ENCODE results near the gene CLCN3. TPM values are rescaled to one million over a fixed set of nuclear protein-coding genes. Genes with fewer than 3 reads are reported as not detected.
A peak's percentile ranks its signal among the peaks of the same experiment; 100 is the strongest.

Gene CLCN3
- total and polyA plus RNA-seq, 9 of the 15 experiments (the other 6 are each of a cell fraction or from before 2014, with no cell fraction given), result 12.7 to 60.6 (median 38.5) TPM

DNA sequence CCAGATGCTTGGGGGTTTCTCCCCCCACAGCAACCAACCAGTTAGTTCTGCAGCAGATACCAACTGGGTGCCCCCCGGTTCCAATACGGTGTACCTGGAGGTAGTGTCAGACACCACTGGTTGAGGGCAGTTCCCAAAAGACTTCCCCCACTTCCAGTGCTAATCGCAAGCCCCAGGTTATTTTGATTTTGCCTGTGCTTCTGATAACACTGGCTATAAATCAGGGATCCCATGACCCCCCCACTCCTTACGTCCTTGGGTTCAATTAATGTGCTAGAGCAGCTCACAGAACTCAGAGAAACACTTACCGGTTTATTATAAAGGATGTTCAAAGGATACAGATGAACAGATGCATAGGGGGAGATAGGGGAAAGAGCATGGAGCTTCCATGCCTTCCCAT is 5.5 kb downstream of the CLCN3 start (continued):
- no peak for TF ChIP-seq BHLHE40 (IDR thresholded peaks at IDR 0.05; ENCODE audit: low read length)

DNA sequence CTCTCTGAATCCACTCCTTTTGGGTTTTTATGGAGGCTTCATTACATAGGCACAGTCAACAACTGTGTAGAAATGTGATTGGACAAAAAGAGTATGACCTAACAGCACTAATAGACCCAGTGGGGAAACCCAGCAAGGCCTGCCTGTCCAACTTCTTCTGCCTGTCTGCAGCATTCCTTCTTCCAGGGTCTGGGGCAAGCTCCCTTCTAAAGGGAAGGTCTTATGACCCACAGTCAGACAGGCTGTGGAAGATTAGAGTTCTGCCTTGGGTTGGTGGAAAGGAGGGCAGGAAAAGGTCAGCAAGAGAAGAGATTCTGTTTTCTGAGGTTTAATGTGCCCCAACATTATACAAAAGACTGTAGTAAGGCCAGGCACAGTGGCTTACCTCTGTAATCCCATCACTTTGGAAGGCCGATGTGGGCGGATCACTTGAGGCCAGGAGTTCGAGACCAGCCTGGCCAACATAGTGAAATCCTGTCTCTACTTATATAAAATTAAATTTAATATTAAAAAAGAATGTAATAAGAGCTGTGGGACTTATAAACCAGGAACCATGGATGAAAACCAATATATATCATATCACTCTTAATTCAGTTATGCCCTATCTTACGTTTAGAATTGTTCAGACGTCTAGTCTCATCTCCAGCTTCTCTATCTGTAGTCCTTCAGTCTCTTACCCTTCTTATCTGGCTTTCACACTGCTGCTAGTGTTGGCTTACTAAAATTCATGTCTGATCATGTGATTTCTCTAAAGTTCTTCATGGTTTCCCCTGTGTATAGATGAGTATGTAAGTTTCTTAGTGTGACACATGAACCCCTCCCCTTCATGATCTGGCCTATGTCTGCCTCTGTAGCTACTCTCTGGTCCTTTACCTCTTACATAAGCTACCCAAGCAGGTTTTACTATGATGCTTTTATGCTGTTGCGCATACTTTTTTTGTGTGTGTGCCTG is 6.2 kb downstream of the CLCN3 start:
- Histone ChIP-seq H2AFZ (ENCODE audit: low read depth, low read length) (no peak overlapping the region), H3K27me3 (ENCODE audit: control insufficient read depth in 2 of 2, insufficient read depth in 2 of 2, low read length in 2 of 2) (no peaks in the 10 kb centered on the region), H3K4me3 (no peak overlapping the region), H3K79me2 (ENCODE audit: control insufficient read depth, insufficient read depth, low read length) (peaks cover 91% of the 10 kb centered on the region), H3K9me3 (replicated peaks; ENCODE audit: control insufficient read depth, insufficient read depth, low read depth, low read length) (no peaks in the 10 kb centered on the region), H4K20me1 (replicated peaks; ENCODE audit: control insufficient read depth, insufficient read depth, low read length) (0 out of 2 replicates have a peak, but pooled peaks cover 7% of the 10 kb centered on the region), H3K9ac (ENCODE audit: insufficient read depth in 1 of 2, low read depth in 2 of 2, low read length in 2 of 2) (peak overlapping the region in 1 of 2 experiments; percentile 36; a peak in 2 of 4 replicates), H3K9me1 (ENCODE audit: control insufficient read depth, insufficient read depth, low read length) (no peaks in the 10 kb centered on the region), H3K27ac (ENCODE audit: extremely low read depth, low read depth, low read length) (peak overlapping the region; percentile 66), H3K4me1 (replicated peaks in 1 of 2; ENCODE audit: control insufficient read depth in 2 of 2, insufficient read depth in 2 of 2, low read length in 2 of 2) (peaks cover 13 to 40% of the 10 kb centered on the region in 2 experiments), H3K36me3 (ENCODE audit: control insufficient read depth, insufficient read depth, low read length) (peaks cover 2% of the 10 kb centered on the region; the same call in 1 of the 3 replicates), H3K4me2 (ENCODE audit: insufficient read depth, low read length) (peak overlapping the region; percentile 61)
- peak; percentile 89 for ATAC-seq
- peak; percentile 88 for FAIRE-seq
- 13% methylated on average over 6 of the region's 6 CpGs for WGBS (ENCODE audit: insufficient coverage, low coverage, missing lambda C conversion rate)
- intact Hi-C loops (cut with micrococcal nuclease) (loop anchor here (1.0 kb wide), 1 partner anchor 34 kb away; no protein-coding TSS in a partner anchor), in situ Hi-C loops (cut with MboI) (no loop called here)
- no TSS peak for BruUV-seq (replicated peaks)
- DNase-seq (ENCODE audit: extremely low read depth in 1 of 4, low spot score in 3 of 4), result peak; percentile 59 to 86 (median 71)
- ChIA-PET POLR2A (interaction anchor here (0.7 to 4.9 kb wide), 12 partner anchors 8 to 43 kb away, joined by 3 to 51 read pairs (median 4); partner anchors contain the start of gene NEK1), CTCF (ENCODE audit: low intra/inter-chr PET ratio) (no interaction called here)
- TF ChIP-seq, protein P1, sequence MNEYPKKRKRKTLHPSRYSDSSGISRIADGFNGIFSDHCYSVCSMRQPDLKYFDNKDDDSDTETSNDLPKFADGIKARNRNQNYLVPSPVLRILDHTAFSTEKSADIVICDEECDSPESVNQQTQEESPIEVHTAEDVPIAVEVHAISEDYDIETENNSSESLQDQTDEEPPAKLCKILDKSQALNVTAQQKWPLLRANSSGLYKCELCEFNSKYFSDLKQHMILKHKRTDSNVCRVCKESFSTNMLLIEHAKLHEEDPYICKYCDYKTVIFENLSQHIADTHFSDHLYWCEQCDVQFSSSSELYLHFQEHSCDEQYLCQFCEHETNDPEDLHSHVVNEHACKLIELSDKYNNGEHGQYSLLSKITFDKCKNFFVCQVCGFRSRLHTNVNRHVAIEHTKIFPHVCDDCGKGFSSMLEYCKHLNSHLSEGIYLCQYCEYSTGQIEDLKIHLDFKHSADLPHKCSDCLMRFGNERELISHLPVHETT (CRISPR knock-in tag; conservative IDR thresholded peaks at IDR 0.05 in 1 of 2, IDR thresholded peaks at IDR 0.05 in 1 of 2), result 0 out of 4 replicates have a peak, but pooled peaks of 1 of the 2 experiments have one; percentile 37
- 0 out of 2 replicates have a peak, but pooled peaks have one; percentile 27 for TF ChIP-seq KLF6 (CRISPR knock-in tag; IDR thresholded peaks at IDR 0.05; ENCODE audit: borderline replicate concordance)
- TF ChIP-seq CBX3 (IDR thresholded peaks at IDR 0.05; ENCODE audit: borderline replicate concordance in 1 of 2, low read length in 2 of 2), result no peak; a peak in 1 of 3 replicates
- no peak for TF ChIP-seq JUNB (CRISPR knock-in tag; conservative IDR thresholded peaks at IDR 0.05)
- no peak for TF ChIP-seq DIDO1 (tag; IDR thresholded peaks at IDR 0.05; ENCODE audit: low read depth)
- peak; percentile 51 for TF ChIP-seq PKNOX1 (IDR thresholded peaks at IDR 0.05)
- no peak for TF ChIP-seq SMAD3 (CRISPR knock-in tag; conservative IDR thresholded peaks at IDR 0.05)
- TF ChIP-seq SMAD1 (IDR thresholded peaks at IDR 0.05; ENCODE audit: low read depth, low read length, partially characterized antibody), result peak; percentile 68
- no peak for TF ChIP-seq ZNF75A (CRISPR knock-in tag; IDR thresholded peaks at IDR 0.05)
- TF ChIP-seq, protein P2, sequence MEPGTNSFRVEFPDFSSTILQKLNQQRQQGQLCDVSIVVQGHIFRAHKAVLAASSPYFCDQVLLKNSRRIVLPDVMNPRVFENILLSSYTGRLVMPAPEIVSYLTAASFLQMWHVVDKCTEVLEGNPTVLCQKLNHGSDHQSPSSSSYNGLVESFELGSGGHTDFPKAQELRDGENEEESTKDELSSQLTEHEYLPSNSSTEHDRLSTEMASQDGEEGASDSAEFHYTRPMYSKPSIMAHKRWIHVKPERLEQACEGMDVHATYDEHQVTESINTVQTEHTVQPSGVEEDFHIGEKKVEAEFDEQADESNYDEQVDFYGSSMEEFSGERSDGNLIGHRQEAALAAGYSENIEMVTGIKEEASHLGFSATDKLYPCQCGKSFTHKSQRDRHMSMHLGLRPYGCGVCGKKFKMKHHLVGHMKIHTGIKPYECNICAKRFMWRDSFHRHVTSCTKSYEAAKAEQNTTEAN (CRISPR knock-in tag; IDR thresholded peaks at IDR 0.05), result no peak
- peak; percentile 94 for TF ChIP-seq EP300 (IDR thresholded peaks at IDR 0.05; ENCODE audit: low read length)
- peak; percentile 88 for TF ChIP-seq HDAC3 (IDR thresholded peaks at IDR 0.05; ENCODE audit: borderline replicate concordance, partially characterized antibody)
- peak; percentile 71 for TF ChIP-seq ZNF316 (IDR thresholded peaks at IDR 0.05)

All from K562 (cell line).